HepG2 (cell line): ENCODE results near the gene ZBTB18. TPM values are rescaled to one million over a fixed set of nuclear protein-coding genes. Genes with fewer than 3 reads are reported as not detected.

ENCODE experiments used
- ATF7-NPFF ChIP-seq: sonication (generic); formaldehyde crosslinking; IDR thresholded peaks from 2 replicates; pipeline ENCODE4 v1.8.1; 2023; ENCODE audit warnings: mild to moderate bottlenecking, low read depth, missing genetic modification reagents, moderate library complexity
- EZH2 ChIP-seq: conservative IDR thresholded peaks from 2 replicates; pipeline ENCODE4 v1.6.1; 2012; ENCODE audit warnings: mild to moderate bottlenecking, low read depth, low read length, moderate library complexity
- FOXJ3 ChIP-seq: sonication (generic); formaldehyde crosslinking; IDR thresholded peaks from 2 replicates; pipeline ENCODE4 v1.4.0; 2020; ENCODE audit warnings: missing genetic modification reagents, mild to moderate bottlenecking, borderline replicate concordance
- GATAD2A ChIP-seq: IDR thresholded peaks from 2 replicates; pipeline ENCODE4 v1.6.1; 2016
- KAT2B ChIP-seq: fragments of 150-350 bp; IDR thresholded peaks from 2 replicates; pipeline ENCODE4 v1.6.1; 2014; ENCODE audit warnings: low read depth, low read length, borderline replicate concordance
- PHF8 ChIP-seq: sonication (generic); formaldehyde crosslinking; IDR thresholded peaks from 2 replicates; pipeline ENCODE4 v1.5.0; 2020; ENCODE audit warnings: missing genetic modification reagents
- SMAD1 ChIP-seq: sonication (generic); formaldehyde crosslinking; IDR thresholded peaks from 2 replicates; pipeline ENCODE4 v1.4.0; 2020; ENCODE audit warnings: missing genetic modification reagents, low read depth, mild to moderate bottlenecking, borderline replicate concordance
- TCF7 ChIP-seq: sonication (generic); IDR thresholded peaks from 2 replicates; pipeline ENCODE4 v1.6.1; 2016; ENCODE audit warnings: antibody characterized with exemption, low read depth
- ZNF160 ChIP-seq: sonication (generic); formaldehyde crosslinking; IDR thresholded peaks from 2 replicates; pipeline ENCODE4 v1.8.0; 2022; ENCODE audit warnings: mild to moderate bottlenecking, inconsistent platforms, missing genetic modification reagents
- ZNF878 ChIP-seq: sonication (generic); formaldehyde crosslinking; IDR thresholded peaks from 2 replicates; pipeline ENCODE4 v1.8.1; 2023; ENCODE audit warnings: mild to moderate bottlenecking, missing genetic modification reagents, moderate library complexity
- polyA plus RNA-seq, 8 experiments: library from polyadenylated mRNA; depleted of rRNA in 3 of 8; stranded (reverse) in 7 of 8; unstranded in 1 of 8; fragments of >200 nt; fragmentation: Illumina TruSeq in 4 of 8; extraction: Trizol in 4 of 8; gene quantifications; 2 replicates each; pipeline versions ENCODE4 v1.2.1 to v1.2.3, GENCODE V29; 2011 to 2016; ENCODE audit warnings: low read depth in 4 of 8, missing spikeins in 1 of 8, mixed read lengths in 1 of 8; ENCODE audit not compliant: insufficient read depth in 1 of 8
- total RNA-seq, 5 experiments: library from RNA; depleted of rRNA; stranded (reverse); fragments of >200 nt; fragmentation: Illumina TruSeq; extraction: Trizol; gene quantifications; 2 replicates each; pipeline ENCODE4 v1.2.3, GENCODE V29; 2016; ENCODE audit warnings: low read depth in 1 of 5
- TF ChIP-seq, protein P1 (sequence below): sonication (generic); formaldehyde crosslinking; IDR thresholded peaks from 2 replicates; pipeline ENCODE4 v1.4.0; 2020; ENCODE audit warnings: mild to moderate bottlenecking, missing genetic modification reagents
- TF ChIP-seq, protein P2 (sequence below): sonication (generic); formaldehyde crosslinking; IDR thresholded peaks from 2 replicates; pipeline ENCODE4 v1.4.0; 2020; ENCODE audit warnings: mild to moderate bottlenecking, low read depth, missing genetic modification reagents
- TF ChIP-seq, protein P3 (sequence below): sonication (generic); formaldehyde crosslinking; IDR thresholded peaks from 2 replicates; pipeline ENCODE4 v1.8.0; 2022; ENCODE audit warnings: mild to moderate bottlenecking, missing genetic modification reagents; ENCODE audit not compliant: insufficient replicate concordance
- TF ChIP-seq, protein P4 (sequence below): sonication (generic); formaldehyde crosslinking; conservative IDR thresholded peaks from 2 replicates; pipeline ENCODE4 v1.8.1; 2023; ENCODE audit warnings: missing genetic modification reagents
- TF ChIP-seq, protein P5 (sequence below): sonication (generic); formaldehyde crosslinking; conservative IDR thresholded peaks from 2 replicates; pipeline ENCODE4 v1.4.0; 2020; ENCODE audit warnings: missing genetic modification reagents

ZBTB18 gene
- total and polyA plus RNA-seq, 2 of the 13 experiments (the other 11 are each of a cell fraction or from before 2014, with no cell fraction given): 3.1 to 4.3 TPM

DNA sequence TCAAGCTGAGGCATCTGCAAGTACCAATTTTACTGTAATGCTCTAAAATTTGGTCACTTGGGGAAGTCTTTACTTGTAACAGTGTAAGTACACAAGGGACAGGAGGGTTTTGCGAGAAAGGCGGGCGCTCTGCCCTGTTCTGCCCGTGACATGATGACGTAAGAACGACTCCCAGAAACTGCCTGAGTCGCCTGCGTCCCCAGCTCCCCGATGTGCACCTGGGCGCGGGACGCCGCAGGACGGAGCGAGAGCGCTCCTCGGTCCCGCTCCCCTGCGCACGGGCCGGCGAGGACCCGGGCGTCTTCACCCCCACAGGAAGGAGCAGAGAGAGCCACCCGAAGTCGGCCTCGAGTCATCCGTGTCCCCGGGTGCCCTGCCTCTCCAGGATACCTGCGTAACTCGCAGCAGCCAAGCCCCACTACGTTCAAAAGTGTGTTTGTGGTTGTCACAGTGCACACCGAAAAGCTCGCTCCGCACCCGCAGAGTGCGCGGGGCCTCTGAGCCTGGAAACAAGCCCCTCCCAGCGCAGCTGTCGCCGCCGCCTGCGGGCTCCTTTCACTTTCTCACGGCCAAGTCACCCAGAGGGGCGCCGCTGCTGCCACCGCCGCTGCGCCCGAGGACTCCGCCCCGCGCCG is 3.3 kb upstream of the ZBTB18 start (continued):
- TF ChIP-seq, protein P1, sequence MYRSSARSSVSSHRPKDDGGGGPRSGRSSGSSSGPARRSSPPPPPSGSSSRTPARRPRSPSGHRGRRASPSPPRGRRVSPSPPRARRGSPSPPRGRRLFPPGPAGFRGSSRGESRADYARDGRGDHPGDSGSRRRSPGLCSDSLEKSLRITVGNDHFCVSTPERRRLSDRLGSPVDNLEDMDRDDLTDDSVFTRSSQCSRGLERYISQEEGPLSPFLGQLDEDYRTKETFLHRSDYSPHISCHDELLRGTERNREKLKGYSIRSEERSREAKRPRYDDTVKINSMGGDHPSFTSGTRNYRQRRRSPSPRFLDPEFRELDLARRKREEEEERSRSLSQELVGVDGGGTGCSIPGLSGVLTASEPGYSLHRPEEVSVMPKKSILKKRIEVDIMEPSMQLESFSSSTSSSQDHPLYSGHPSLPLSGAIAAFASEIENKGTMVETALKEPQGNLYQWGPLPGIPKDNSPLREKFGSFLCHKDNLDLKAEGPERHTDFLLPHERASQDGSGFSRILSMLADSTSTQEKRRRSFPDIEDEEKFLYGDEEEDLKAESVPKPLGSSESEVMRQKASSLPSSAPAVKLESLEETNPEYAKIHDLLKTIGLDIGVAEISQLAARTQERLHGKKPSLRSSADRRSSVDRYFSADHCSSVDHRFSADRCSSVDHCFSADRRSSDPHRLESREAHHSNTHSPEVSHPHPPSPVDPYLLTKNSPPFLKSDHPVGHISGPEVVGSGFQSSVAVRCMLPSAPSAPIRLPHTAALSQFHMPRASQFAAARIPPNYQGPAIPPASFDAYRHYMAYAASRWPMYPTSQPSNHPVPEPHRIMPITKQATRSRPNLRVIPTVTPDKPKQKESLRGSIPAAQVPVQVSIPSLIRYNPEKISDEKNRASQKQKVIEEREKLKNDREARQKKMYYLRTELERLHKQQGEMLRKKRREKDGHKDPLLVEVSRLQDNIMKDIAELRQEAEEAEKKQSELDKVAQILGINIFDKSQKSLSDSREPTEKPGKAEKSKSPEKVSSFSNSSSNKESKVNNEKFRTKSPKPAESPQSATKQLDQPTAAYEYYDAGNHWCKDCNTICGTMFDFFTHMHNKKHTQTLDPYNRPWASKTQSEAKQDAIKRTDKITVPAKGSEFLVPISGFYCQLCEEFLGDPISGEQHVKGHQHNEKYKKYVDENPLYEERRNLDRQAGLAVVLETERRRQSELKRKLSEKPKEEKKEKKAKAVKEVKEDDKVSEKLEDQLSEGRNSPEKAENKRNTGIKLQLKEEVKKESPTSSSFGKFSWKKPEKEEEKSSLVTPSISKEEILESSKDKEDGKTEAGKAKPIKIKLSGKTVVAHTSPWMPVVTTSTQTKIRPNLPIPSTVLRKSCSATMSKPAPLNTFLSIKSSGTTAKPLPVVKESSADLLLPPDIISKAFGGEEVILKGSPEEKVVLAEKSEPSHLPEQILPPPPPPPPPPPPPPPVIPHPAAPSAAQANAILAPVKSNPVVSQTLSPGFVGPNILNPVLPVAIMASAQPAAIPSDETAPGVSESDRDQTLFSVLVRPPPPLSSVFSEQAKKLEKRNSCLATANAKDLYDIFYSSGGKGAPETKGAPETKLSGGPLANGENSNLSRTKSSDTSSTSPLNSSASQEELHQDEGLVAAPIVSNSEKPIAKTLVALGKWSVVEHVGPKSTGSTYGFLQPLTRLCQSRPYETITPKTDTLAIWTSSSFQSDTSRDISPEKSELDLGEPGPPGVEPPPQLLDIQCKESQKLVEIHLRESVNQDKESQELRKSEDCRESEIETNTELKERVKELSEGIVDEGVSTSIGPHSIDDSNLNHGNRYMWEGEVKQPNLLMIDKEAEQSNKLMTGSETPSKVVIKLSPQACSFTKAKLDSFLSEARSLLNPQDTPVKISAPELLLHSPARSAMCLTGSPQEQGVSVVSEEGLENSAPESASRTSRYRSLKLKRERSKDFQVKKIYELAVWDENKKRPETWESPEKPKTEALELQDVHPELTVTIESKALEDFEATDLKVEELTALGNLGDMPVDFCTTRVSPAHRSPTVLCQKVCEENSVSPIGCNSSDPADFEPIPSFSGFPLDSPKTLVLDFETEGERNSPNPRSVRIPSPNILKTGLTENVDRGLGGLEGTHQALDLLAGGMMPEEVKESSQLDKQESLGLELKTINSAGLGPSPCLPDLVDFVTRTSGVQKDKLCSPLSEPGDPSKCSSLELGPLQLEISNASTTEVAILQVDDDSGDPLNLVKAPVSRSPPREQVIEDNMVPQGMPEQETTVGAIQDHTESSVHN (CRISPR knock-in tag): no peak
- TF ChIP-seq PHF8 (CRISPR knock-in tag): peak; percentile 74
- TF ChIP-seq, protein P2, sequence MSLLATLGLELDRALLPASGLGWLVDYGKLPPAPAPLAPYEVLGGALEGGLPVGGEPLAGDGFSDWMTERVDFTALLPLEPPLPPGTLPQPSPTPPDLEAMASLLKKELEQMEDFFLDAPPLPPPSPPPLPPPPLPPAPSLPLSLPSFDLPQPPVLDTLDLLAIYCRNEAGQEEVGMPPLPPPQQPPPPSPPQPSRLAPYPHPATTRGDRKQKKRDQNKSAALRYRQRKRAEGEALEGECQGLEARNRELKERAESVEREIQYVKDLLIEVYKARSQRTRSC: no peak
- TF ChIP-seq, protein P3, sequence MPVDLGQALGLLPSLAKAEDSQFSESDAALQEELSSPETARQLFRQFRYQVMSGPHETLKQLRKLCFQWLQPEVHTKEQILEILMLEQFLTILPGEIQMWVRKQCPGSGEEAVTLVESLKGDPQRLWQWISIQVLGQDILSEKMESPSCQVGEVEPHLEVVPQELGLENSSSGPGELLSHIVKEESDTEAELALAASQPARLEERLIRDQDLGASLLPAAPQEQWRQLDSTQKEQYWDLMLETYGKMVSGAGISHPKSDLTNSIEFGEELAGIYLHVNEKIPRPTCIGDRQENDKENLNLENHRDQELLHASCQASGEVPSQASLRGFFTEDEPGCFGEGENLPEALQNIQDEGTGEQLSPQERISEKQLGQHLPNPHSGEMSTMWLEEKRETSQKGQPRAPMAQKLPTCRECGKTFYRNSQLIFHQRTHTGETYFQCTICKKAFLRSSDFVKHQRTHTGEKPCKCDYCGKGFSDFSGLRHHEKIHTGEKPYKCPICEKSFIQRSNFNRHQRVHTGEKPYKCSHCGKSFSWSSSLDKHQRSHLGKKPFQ (CRISPR knock-in tag): no peak
- TF ChIP-seq KAT2B: no peak
- TF ChIP-seq EZH2: no peak
- no peak for TF ChIP-seq ZNF160 (CRISPR knock-in tag)
- no peak; the same call in 1 of the 2 replicates for TF ChIP-seq FOXJ3 (CRISPR knock-in tag)
- peak; percentile 88; the same call in 1 of the 2 replicates for TF ChIP-seq SMAD1 (CRISPR knock-in tag)
- TF ChIP-seq, protein P4, sequence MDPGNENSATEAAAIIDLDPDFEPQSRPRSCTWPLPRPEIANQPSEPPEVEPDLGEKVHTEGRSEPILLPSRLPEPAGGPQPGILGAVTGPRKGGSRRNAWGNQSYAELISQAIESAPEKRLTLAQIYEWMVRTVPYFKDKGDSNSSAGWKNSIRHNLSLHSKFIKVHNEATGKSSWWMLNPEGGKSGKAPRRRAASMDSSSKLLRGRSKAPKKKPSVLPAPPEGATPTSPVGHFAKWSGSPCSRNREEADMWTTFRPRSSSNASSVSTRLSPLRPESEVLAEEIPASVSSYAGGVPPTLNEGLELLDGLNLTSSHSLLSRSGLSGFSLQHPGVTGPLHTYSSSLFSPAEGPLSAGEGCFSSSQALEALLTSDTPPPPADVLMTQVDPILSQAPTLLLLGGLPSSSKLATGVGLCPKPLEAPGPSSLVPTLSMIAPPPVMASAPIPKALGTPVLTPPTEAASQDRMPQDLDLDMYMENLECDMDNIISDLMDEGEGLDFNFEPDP (CRISPR knock-in tag): no peak
- TF ChIP-seq GATAD2A (CRISPR knock-in tag): no peak; the same call in 1 of the 2 replicates
- TF ChIP-seq, protein P5, sequence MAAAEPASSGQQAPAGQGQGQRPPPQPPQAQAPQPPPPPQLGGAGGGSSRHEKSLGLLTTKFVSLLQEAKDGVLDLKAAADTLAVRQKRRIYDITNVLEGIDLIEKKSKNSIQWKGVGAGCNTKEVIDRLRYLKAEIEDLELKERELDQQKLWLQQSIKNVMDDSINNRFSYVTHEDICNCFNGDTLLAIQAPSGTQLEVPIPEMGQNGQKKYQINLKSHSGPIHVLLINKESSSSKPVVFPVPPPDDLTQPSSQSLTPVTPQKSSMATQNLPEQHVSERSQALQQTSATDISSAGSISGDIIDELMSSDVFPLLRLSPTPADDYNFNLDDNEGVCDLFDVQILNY (CRISPR knock-in tag): 0 out of 2 replicates have a peak, but pooled peaks have one; percentile 18
- TF ChIP-seq ZNF878 (CRISPR knock-in tag): no peak; the same call in none of the 2 replicates
- no peak for TF ChIP-seq TCF7
- TF ChIP-seq ATF7-NPFF (CRISPR knock-in tag): no peak
